Activated CD4-positive, alpha-beta memory T cell treated with anti-CD3 and anti-CD28 coated beads, Interleukin-2, amount 10 ng/mL, durations not matched to agents 7 days and 5 days (primary cell): ENCODE measurements around the gene MON2. TPM values are rescaled to one million over a fixed set of nuclear protein-coding genes. Genes with fewer than 3 reads are reported as not detected.

Experiments
- CTCF ChIA-PET: fragments of 350-600 bp; sonication (Branson Sonifier 250); formaldehyde crosslinking; loops from one replicate; lab custom pipeline; 2021; ENCODE audit warnings: antibody characterized with exemption, inconsistent platforms; lab: Charles Lee
- POLR2A ChIA-PET: fragments of 350-600 bp; sonication (Branson Sonifier 250); formaldehyde crosslinking; loops from one replicate; lab custom pipeline; 2021; ENCODE audit warnings: antibody characterized with exemption; lab: Charles Lee
- DNase-seq: peaks from one replicate; pipeline ENCODE4 v3.0.0-alpha.2; 2020
- H3K27ac Mint-ChIP-seq: one replicate; pipeline ENCODE4 v1.8.0; 2021; ENCODE audit warnings: mild to moderate bottlenecking, mixed read lengths
- H3K27me3 Mint-ChIP-seq: one replicate; pipeline ENCODE4 v1.8.0; 2021; ENCODE audit warnings: mixed read lengths
- H3K36me3 Mint-ChIP-seq: one replicate; pipeline ENCODE4 v1.8.0; 2021; ENCODE audit warnings: low read depth, mixed read lengths
- H3K4me1 Mint-ChIP-seq: one replicate; pipeline ENCODE4 v1.8.0; 2021; ENCODE audit warnings: mixed read lengths
- H3K4me3 Mint-ChIP-seq: one replicate; pipeline ENCODE4 v1.8.0; 2021; ENCODE audit warnings: mild to moderate bottlenecking, mixed read lengths
- H3K9me3 Mint-ChIP-seq: one replicate; pipeline ENCODE4 v1.8.0; 2021; ENCODE audit warnings: mixed read lengths
- total RNA-seq, 2 experiments: library from RNA; stranded (reverse); gene quantifications; one replicate each; pipeline ENCODE4 v1.2.3, GENCODE V29; 2021

The MON2 gene
- total RNA-seq, 2 experiments from 2014 or later, result 42.0 to 45.0 TPM

- CTCF ChIA-PET, result interaction anchor here (0.5 to 1.6 kb wide), 3 partner anchors 8 to 181 kb away, joined by 3 to 5 read pairs (median 3); no protein-coding TSS in a partner anchor
- H3K27ac Mint-ChIP-seq, result no peak overlapping the region
- H3K4me1 Mint-ChIP-seq, result peaks cover 4% of the 10 kb centered on the region
- H3K4me3 Mint-ChIP-seq, result no peak overlapping the region
- POLR2A ChIA-PET, result no interaction called here
- no peaks in the 10 kb centered on the region for H3K9me3 Mint-ChIP-seq
- H3K36me3 Mint-ChIP-seq, result no peaks in the 10 kb centered on the region
- no peak for DNase-seq
- H3K27me3 Mint-ChIP-seq, result peaks cover 7% of the 10 kb centered on the region
Measured at GRCh38 chr12:62649412-62650138, 182.9 kb downstream of the MON2 start.

Other genes with a start within 250 kb of the MON2 start
- 100 to 1,000 TPM; 134 to 161 TPM for gene USP15, start 206.4 kb upstream of the MON2 start, total RNA-seq